NCI-H187 (cell line): ENCODE data around the gene ADCY4.
"Not testable (repeated sequence)": the region's sequence is repeated elsewhere in the genome, so short reads cannot be mapped to it uniquely, and the experiment has no call there.

Source experiments
- DNase-seq, 2 experiments: peaks; one replicate each; lab custom pipeline; 2025; lab: John Stamatoyannopoulos, UW

ADCY4 gene

GRCh38 chr14:24366721-24367513 lies 32.0 kb upstream of the ADCY4 start:
- DNase-seq = peak; percentile 98 to 100

- DNase-seq = no peak
These were observed 31.5 kb upstream of the ADCY4 start for GRCh38 chr14:24366413-24366720.

GRCh38 chr14:24365600-24366412 lies 30.9 kb upstream of the ADCY4 start:
- peak; percentile 56 to 88 for DNase-seq

GRCh38 chr14:24364841-24365240 lies 30.0 kb upstream of the ADCY4 start:
- DNase-seq = no peak

- no peak for DNase-seq
These were observed 28.5 kb upstream of the ADCY4 start for GRCh38 chr14:24363401-24363800.

DNA sequence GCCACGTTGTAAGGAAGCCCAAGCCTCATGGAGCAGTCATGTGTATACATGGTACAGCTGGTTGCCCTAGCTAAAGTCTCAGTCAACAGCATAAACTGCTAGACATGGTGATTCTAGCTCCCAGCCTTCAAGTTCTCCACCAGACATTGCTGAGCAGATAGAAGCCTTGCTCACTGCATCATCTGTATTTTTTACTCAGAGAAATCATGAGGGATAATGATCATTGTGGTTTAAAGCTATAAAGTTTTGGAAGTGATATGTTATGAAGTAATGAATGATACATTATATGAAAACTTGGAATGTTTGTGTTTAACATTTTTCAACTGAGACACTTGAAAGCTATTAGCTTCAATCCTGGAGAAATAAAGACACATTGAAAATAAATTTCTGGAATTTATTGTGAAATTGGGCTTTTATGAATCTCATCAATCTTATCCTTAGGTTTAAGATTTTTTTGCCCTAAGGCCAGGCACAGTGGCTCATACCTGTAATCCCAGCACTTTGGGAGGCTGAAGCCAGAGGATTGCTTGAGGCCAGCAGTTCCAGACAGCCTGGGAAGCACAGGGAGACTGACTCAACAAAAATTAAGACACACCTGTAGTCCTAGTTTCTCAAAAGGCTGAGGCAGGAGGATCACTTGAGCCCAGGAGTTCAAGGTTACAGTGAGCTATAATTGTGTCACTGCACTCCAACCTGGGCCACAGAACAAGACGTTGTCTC lies 27.5 kb upstream of the ADCY4 start:
- no peak for DNase-seq

- no peak for DNase-seq
These were observed 26.5 kb upstream of the ADCY4 start for GRCh38 chr14:24361326-24361725.

DNA sequence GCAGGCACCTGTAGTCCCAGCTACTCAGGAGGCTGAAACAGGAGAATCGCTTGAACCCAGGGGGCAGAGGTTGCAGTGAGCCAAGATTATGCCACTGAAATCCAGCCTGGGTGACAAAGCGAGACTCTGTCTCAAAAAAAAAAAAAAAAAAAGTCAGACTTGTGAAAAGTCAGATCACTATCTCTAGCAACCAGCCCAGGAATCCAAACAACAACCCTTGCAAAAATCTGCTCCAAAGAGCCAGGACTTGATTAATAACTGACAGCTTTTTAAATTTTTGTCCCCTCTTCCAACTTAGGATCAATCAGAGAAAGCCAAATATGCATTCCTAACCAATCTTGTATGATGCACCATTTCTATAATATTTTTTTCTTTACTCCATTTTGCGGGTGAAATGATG lies 25.4 kb upstream of the ADCY4 start:
- DNase-seq = no peak

DNA sequence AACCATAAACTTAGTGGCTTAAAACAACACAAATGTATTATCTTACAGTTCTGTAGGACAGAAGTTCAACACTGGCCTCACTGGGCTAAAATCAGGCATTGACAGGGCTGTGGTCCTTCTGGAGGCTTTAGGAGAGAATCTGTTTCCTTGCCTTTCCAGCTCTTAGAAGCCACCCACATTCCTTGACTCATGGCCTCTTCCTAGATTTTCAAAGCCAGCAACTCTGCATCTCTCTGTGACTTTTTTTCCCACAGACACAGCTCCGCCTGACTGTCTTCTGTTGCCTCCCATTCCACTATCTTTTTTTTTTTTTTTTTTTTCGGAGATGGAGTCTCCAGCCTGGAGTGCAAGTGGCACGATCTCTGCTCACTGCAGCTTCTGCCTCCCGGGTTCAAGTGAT lies 21.3 kb upstream of the ADCY4 start:
- no peak for DNase-seq

DNA sequence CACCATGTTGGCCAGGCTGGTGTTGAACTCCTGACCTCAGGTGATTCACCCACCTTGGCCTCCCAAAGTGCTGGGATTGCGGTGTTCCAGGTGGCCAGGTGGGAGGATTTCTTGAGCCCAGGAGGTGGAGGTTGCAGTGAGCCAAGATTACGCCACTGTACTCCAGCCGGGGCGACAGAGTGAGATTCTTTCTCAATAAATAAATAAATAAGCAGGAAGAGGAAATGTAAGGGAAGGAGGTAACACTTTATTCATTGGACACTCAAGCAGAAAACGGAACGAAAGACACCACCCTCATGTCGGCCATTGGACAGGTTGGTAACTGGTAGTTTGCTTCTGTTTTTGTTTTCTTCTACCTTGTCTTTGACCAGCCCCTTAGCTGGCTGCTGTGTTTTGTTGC lies 20.1 kb upstream of the ADCY4 start:
- no peak for DNase-seq

DNA sequence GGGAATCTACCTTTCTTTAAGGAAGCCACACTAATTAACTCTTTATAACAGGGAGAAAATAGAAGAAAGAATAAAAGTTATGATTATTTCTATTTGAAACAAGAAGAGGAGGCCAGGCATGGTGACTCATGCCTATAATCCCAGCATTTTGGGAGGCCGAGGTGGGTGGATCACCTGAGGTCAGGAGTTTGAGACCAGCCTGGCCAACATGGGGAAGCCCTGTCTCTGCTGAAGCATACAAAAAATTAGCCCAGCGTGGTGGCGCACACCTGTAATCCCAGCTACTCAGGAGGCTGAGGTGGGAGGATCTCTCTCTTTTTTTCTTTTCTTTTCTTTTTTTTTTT lies 19.6 kb upstream of the ADCY4 start:
- DNase-seq = not testable (repeated sequence)

DNA sequence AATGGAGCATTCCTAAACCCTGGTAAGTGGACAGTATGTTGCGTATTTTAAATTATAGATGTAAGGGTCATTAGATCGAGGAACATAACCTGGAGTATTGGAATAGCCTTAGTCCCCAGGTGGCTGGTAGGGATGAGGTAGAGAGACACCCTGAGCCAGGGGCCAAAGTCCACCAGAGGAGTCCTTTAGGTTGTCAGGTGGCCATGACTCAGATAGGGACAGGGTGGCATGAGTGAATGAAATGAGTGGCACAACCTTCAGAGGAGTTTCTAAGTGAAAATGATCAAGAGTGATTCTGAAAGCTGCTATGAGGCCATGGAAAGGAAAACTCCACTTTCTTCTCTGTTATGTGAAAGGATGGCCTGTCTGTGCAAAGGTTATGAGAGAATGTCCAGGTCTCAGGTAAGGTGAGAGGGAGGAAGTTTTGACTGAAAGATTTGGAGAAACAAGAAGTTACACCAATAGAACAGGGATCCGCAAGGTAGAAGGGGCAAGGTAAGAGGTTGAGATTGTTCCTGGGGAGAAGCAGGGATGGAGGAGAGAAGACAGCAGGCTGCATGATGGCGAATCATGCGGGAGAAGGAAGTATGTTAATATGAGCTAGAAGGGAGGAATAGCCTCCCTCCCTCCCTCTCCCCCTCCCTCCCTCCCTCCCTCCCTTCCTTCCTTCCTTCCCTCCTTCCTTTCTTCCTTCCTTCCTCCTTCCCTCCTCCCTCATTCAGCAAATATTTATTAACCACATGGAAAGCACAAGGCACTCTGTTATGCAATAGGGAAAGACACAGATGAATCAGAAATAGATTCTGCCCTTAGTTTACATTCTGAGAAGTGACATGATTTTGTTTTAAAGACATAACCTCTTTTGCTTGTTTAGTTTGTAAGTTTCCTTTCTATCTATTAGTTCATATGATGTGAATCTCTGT lies 18.9 kb upstream of the ADCY4 start:
- no peak for DNase-seq

DNA sequence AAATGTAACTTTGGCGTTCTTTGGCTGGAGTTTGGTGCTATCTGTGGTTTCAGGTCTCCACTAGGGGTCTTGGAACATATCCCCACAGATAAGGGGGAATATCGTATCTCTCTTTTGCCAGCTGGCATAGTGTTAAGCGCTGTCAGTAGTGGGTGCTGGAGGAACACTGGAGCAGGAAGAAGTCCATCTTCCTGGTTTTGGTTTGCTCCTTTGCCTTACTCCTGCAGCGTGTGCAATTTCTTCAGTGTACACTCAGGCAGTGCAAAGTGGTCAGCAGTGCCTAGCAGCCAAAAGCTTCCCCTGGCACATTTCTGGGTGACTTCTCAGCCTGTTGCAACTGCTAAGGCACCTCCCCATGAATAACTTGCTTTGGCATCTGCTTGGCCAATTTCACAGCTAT lies 16.6 kb upstream of the ADCY4 start:
- DNase-seq = no peak

DNA sequence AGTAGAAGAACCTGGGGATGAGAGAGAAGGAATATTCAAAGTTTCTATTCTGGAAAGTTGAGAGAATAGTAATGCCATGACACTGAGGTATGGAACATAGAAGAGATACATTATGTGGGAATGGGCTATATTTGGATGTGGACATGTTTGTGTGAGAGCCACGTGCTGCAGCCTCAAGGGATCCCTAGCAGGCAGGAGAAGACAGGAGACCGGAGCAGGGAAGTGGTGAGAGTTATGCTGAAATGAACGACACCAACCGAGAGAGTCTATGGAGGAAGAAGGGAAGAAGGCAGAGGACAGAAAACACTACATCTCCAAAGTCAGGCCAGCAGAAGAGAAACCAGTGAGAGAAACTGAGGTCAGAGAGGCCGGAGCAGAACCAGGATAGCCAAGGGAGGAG lies 14.9 kb upstream of the ADCY4 start:
- no peak for DNase-seq

GRCh38 chr14:24348186-24348585 lies 13.3 kb upstream of the ADCY4 start:
- DNase-seq = no peak

DNA sequence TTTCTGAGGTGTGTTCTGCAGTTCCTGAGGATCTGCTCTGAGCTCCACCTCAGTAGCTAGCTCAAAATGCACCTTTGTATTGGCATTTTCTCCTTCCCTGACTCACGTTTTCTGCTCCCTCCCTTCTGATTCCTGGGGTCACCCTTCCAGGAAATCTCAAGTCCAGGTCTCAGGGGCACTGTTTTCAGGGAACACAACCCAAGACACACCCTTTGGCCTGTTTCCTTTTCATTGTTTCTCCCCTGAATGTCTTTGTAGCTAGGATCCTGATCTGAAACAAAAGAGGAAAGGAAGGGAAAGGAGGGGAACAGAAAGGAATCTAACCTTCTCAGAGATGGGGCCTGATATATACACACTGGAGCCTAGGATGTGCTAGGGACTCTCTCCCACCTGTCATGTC lies 12.3 kb upstream of the ADCY4 start:
- no peak for DNase-seq

- DNase-seq = no peak
These were observed 9.2 kb upstream of the ADCY4 start for GRCh38 chr14:24343795-24344660.

DNA sequence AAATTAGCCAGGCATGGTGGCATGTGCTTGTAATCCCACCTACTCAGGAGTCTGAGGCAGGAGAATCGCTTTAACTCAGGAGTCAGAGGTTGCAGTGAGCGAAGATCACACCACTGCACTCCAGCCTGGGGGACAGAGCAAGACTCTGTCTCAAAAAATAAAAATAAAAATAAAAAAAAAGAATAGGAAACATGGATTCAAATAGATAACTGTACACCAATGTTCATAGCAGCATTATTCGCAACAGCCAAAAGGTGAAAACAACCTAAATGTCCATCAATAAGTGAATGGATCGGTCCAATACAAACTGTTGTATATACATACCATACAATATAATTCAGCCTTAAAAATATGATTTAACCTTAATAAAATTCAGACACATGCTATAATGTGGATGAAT lies 8.0 kb upstream of the ADCY4 start:
- DNase-seq = no peak

DNA sequence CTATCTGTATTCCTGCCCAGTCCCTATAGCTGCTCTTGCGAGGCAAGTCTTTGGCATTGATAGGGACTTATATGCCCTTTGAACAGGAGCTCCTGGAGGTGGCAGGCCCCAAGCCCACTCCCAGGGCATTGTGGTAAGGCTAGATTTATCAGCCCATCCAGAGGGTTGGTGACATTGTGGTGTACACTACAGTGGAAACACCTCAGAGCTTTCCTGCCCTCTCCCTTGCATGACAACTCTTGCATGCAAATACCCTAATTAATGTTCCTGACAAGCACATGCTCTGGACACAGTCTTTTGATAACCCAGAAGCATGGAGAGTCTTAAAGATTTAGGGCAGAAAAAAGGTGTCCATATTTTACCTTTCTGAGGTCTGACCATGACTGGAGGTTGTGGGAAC lies 5.7 kb upstream of the ADCY4 start:
- DNase-seq = no peak

- DNase-seq = no peak
These were observed 4.6 kb upstream of the ADCY4 start, which contains the start of gene RIPK3 for GRCh38 chr14:24339284-24340151. RIPK3 (minus strand) TSS chr14:24339991; CDS start chr14:24339826, 165 bp downstream.
